Lung (tissue), 12 donors: ENCODE measurements around the gene LSS. TPM values are rescaled to one million over a fixed set of nuclear protein-coding genes. Genes with fewer than 3 reads are reported as not detected.
A peak's percentile ranks its signal among the peaks of the same experiment; 100 is the strongest.

Experiments
- ATAC-seq: fragments of 200-7000 bp; cut with Tn5 transposase; one replicate; pipeline ENCODE4 v1.9.1; 2020; ENCODE audit warnings: moderate number of reproducible peaks; ENCODE audit not compliant: insufficient read depth, low FRiP score
- DNase-seq, 3 donors: peaks; one replicate each; pipeline ENCODE4 v3.0.0-alpha.2; 2013 to 2017
- H3K27ac ChIP-seq, 2 donors: one replicate each; pipeline ENCODE4 v1.5.1; 2013; ENCODE audit warnings: mild to moderate bottlenecking in 2 of 2, moderate library complexity in 2 of 2, control low read depth in 1 of 2, inconsistent platforms in 1 of 2, low read depth in 1 of 2, low read length in 1 of 2
- H3K27me3 ChIP-seq, 3 donors: one replicate each; pipeline ENCODE4 v1.5.1; 2013; ENCODE audit warnings: low read length in 2 of 3; ENCODE audit not compliant: control insufficient read depth in 3 of 3, insufficient read depth in 3 of 3
- H3K36me3 ChIP-seq, 4 donors: one replicate each; pipeline ENCODE4 v1.5.1; 2013; ENCODE audit warnings: low read length in 4 of 4, mild to moderate bottlenecking in 1 of 4, moderate library complexity in 1 of 4; ENCODE audit not compliant: control insufficient read depth in 4 of 4, insufficient read depth in 4 of 4
- H3K4me1 ChIP-seq, 5 donors: one replicate each; pipeline ENCODE4 v1.5.1; 2013; ENCODE audit warnings: low read length in 5 of 5, mild to moderate bottlenecking in 2 of 5, moderate library complexity in 1 of 5; ENCODE audit not compliant: control insufficient read depth in 5 of 5, insufficient read depth in 5 of 5
- H3K4me3 ChIP-seq: one replicate; pipeline ENCODE4 v1.5.1; 2013; ENCODE audit warnings: mild to moderate bottlenecking, control low read depth, moderate library complexity
- H3K9ac ChIP-seq, 2 donors: one replicate each; pipeline ENCODE4 v1.5.1; 2013; ENCODE audit warnings: low read length in 2 of 2, control low read depth in 1 of 2; ENCODE audit not compliant: insufficient read depth in 1 of 2
- H3K9me3 ChIP-seq, 4 donors: one replicate each; pipeline ENCODE4 v1.5.1; 2013; ENCODE audit warnings: low read length in 3 of 4, mild to moderate bottlenecking in 1 of 4, moderate library complexity in 1 of 4; ENCODE audit not compliant: control insufficient read depth in 4 of 4, insufficient read depth in 3 of 4
- CTCF ChIP-seq: IDR thresholded peaks from 2 replicates; pipeline ENCODE4 v1.5.1; 2012; ENCODE audit warnings: mild to moderate bottlenecking; ENCODE audit errors: control extremely low read depth, extremely low read depth
- WGBS, 2 donors: extraction: QIAGEN DNeasy Blood & Tissue Kit; methylation state at CpG; one replicate each; pipeline ENCODE4 v1.1.7; 2013; 5-methylcytosine and 5-hydroxymethylcytosine counted together
- polyA plus RNA-seq, 2 donors: library from polyadenylated mRNA; stranded (reverse); fragments of 200-250 nt; gene quantifications; one replicate each; pipeline ENCODE4 v1.2.1, GENCODE V29; 2013
- total RNA-seq, 2 donors: library from RNA; depleted of rRNA in 1 of 2; stranded (reverse); fragments of >200 nt in 1 of 2; gene quantifications; one replicate each; pipeline ENCODE4 v1.2.1, GENCODE V29; 2014 to 2021
- donor health status: control.
- donor health status: control.
- donor health status: Bipolar disorder and iron deficiency.
- donor health status: healthy.
- donor health status: DM: yes; HTN: yes; CAD: no.

The LSS gene
- total and polyA plus RNA-seq, 4 donors, result 54.6 to 152 (median 98.8) TPM

- peak; percentile 70 to 81 (median 77) for DNase-seq
- H3K4me1 ChIP-seq, result peaks cover 0 to 13% (median 6%) of the 10 kb centered on the region in 5 donors
- H3K9me3 ChIP-seq, result no peaks in the 10 kb centered on the region
- 34 to 37% methylated on average over 33 of the region's 33 CpGs for WGBS, 2 donors
- peak overlapping the region in 1 of 2 donors; percentile 49 for H3K9ac ChIP-seq
- H3K4me3 ChIP-seq, result no peak overlapping the region
- peaks cover 0 to 3% (median 0%) of the 10 kb centered on the region in 4 donors for H3K36me3 ChIP-seq
- peak; percentile 36 for TF ChIP-seq CTCF
- peak; percentile 48 for ATAC-seq
- no peak overlapping the region for H3K27ac ChIP-seq
- no peaks in the 10 kb centered on the region for H3K27me3 ChIP-seq
These were observed 75.1 kb downstream of the LSS start for GRCh38 chr21:46153247-46154154.

- Histone ChIP-seq H3K4me1 (peaks cover 0 to 13% (median 6%) of the 10 kb centered on the region in 5 donors), H3K9me3 (no peaks in the 10 kb centered on the region), H3K36me3 (peaks cover 0 to 3% (median 0%) of the 10 kb centered on the region in 4 donors), H3K9ac (no peak overlapping the region), H3K27ac (no peak overlapping the region), H3K4me3 (no peak overlapping the region), H3K27me3 (no peaks in the 10 kb centered on the region)
- DNase-seq, result no peak
- no peak for ATAC-seq
- TF ChIP-seq CTCF, result no peak
- WGBS, 2 donors, result 36 to 48% methylated on average over 15 to 18 of the region's 18 CpGs
These were observed 75.7 kb downstream of the LSS start for GRCh38 chr21:46152927-46153246.

- Histone ChIP-seq H3K4me1 (peaks cover 0 to 13% (median 6%) of the 10 kb centered on the region in 5 donors), H3K9ac (no peak overlapping the region), H3K9me3 (no peaks in the 10 kb centered on the region), H3K4me3 (no peak overlapping the region), H3K36me3 (peaks cover 0 to 3% (median 0%) of the 10 kb centered on the region in 4 donors), H3K27me3 (no peaks in the 10 kb centered on the region), H3K27ac (no peak overlapping the region)
- TF ChIP-seq CTCF, result no peak
- peak in 1 of 3 donors; percentile 8 for DNase-seq
- WGBS, 2 donors, result 91 to 94% methylated on average over 45 of the region's 45 CpGs
- no peak for ATAC-seq
These were observed 76.3 kb downstream of the LSS start for GRCh38 chr21:46151989-46152926.
